Sigmoid colon (tissue), 7 donors: ENCODE data around the gene CTXND1. TPM values are rescaled to one million over a fixed set of nuclear protein-coding genes. Genes with fewer than 3 reads are reported as not detected.

Source experiments
- DNase-seq: peaks from one replicate; pipeline ENCODE4 v3.0.0-alpha.2; 2019
- H3K27ac ChIP-seq, 4 donors: fragments of 200-600 bp; sonication (generic); one replicate each; pipeline ENCODE4 v1.5.1; 2016 to 2019; ENCODE audit warnings: mild to moderate bottlenecking in 1 of 4
- H3K27me3 ChIP-seq, 3 donors: fragments of 200-600 bp; sonication (generic); one replicate each; pipeline ENCODE4 v1.5.1; 2019; ENCODE audit warnings: mild to moderate bottlenecking in 1 of 3
- H3K36me3 ChIP-seq, 4 donors: fragments of 200-600 bp; sonication (generic); one replicate each; pipeline ENCODE4 v1.5.1; 2016 to 2019
- H3K4me1 ChIP-seq, 4 donors: fragments of 200-600 bp; sonication (generic); one replicate each; pipeline ENCODE4 v1.5.1; 2017 to 2019
- H3K4me3 ChIP-seq, 4 donors: fragments of 200-600 bp; sonication (generic); one replicate each; pipeline ENCODE4 v1.5.1; 2017 to 2019; ENCODE audit warnings: mild to moderate bottlenecking in 2 of 4, moderate library complexity in 1 of 4
- H3K9me3 ChIP-seq, 4 donors: fragments of 200-600 bp in 3 of 4; sonication (generic) in 3 of 4; one replicate each; pipeline versions ENCODE4 v1.5.1 to v1.6.1; 2013 to 2019
- CTCF ChIP-seq, 4 experiments: fragments of 450-650 bp in 3 of 4; fragments of 200-600 bp in 1 of 4; IDR thresholded peaks; one replicate each; pipeline ENCODE4 v1.5.1; 2016 to 2019; ENCODE audit warnings: antibody characterized with exemption in 4 of 4, mild to moderate bottlenecking in 3 of 4, moderate library complexity in 2 of 4
- EP300 ChIP-seq, 4 donors: sonication (generic); formaldehyde crosslinking; IDR thresholded peaks; one replicate each; pipeline ENCODE4 v1.6.1; 2017; ENCODE audit warnings: antibody characterized with exemption in 4 of 4
- POLR2A ChIP-seq, 2 donors: fragments of 450-650 bp; IDR thresholded peaks; one replicate each; pipeline ENCODE4 v1.6.1; 2016; ENCODE audit warnings: antibody characterized with exemption in 2 of 2, mild to moderate bottlenecking in 2 of 2, moderate library complexity in 2 of 2
- POLR2AphosphoS5 ChIP-seq, 4 donors: sonication (generic); formaldehyde crosslinking; IDR thresholded peaks; one replicate each; pipeline ENCODE4 v1.6.1; 2017; ENCODE audit warnings: antibody characterized with exemption in 4 of 4
- WGBS, 2 donors: extraction: QIAGEN DNeasy Blood & Tissue Kit; methylation state at CpG; one replicate each; pipeline ENCODE4 v1.1.7; 2013; 5-methylcytosine and 5-hydroxymethylcytosine counted together
- intact Hi-C: fragments of 100-400 bp; cut with DNase I; formaldehyde crosslinking; loops from one replicate; pipeline ENCODE4 v1.15.1; 2023
- polyA plus RNA-seq, 3 donors: library from polyadenylated mRNA; stranded (reverse); fragments of 200-250 nt; gene quantifications; one replicate each; pipeline ENCODE4 v1.2.3, GENCODE V29; 2013
- total RNA-seq, 4 donors: library from RNA; depleted of rRNA; stranded (reverse); fragments of >200 nt; gene quantifications; one replicate each; pipeline ENCODE4 v1.1.0, GENCODE V29; 2016
- donor health status: healthy with polysubstance abuse.
- donor health status: Bipolar disorder and iron deficiency.
- donor health status: healthy.

Gene CTXND1
- total and polyA plus RNA-seq, 7 donors = 0.16 to 0.71 (median 0.55) TPM

DNA sequence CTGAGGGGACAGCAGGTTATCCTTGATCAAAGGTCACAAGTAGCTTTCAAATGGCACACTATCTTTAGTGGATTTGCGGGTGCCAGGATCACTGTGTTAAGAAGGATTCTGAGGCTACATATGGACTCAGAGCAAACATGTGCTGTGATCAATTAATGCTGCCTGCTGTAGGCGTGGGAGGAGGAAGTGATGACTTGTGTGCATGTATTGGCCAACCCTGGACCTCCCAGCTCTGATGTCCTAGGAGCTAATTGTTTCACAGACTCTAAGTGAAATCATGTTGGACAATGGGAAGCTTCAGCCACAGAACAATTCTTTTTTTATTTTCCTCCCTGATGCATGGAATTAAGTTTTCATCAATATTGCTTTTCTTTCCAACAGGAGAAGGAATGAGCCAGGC lies 74.9 kb downstream of the CTXND1 start:
- Histone ChIP-seq H3K4me3 (no peak overlapping the region), H3K27ac (no peak overlapping the region), H3K27me3 (no peaks in the 10 kb centered on the region), H3K36me3 (peaks cover 0 to 28% (median 16%) of the 10 kb centered on the region in 4 donors), H3K9me3 (no peaks in the 10 kb centered on the region), H3K4me1 (peaks cover 0 to 19% (median 6%) of the 10 kb centered on the region in 4 donors)
- WGBS, 2 donors = 89 to 90% methylated on average over 2 of the region's 2 CpGs
- no peak for TF ChIP-seq EP300 (IDR thresholded peaks at IDR 0.05)
- no peak for TF ChIP-seq POLR2A (IDR thresholded peaks at IDR 0.05)
- TF ChIP-seq CTCF (IDR thresholded peaks at IDR 0.05) = no peak
- TF ChIP-seq POLR2AphosphoS5 (IDR thresholded peaks at IDR 0.05) = no peak
- no peak for DNase-seq
- intact Hi-C loops = no loop called here

GRCh38 chr15:80176443-80176842 lies 75.6 kb downstream of the CTXND1 start:
- Histone ChIP-seq H3K36me3 (peaks cover 0 to 22% (median 12%) of the 10 kb centered on the region in 4 donors), H3K27ac (no peak overlapping the region), H3K9me3 (no peaks in the 10 kb centered on the region), H3K27me3 (no peaks in the 10 kb centered on the region), H3K4me3 (no peak overlapping the region), H3K4me1 (peaks cover 0 to 19% (median 6%) of the 10 kb centered on the region in 4 donors)
- intact Hi-C loops = no loop called here
- 68 to 76% methylated on average over 6 of the region's 6 CpGs for WGBS, 2 donors
- DNase-seq = no peak
- no peak for TF ChIP-seq EP300 (IDR thresholded peaks at IDR 0.05)
- no peak for TF ChIP-seq POLR2AphosphoS5 (IDR thresholded peaks at IDR 0.05)
- TF ChIP-seq CTCF (IDR thresholded peaks at IDR 0.05) = no peak
- no peak for TF ChIP-seq POLR2A (IDR thresholded peaks at IDR 0.05)

GRCh38 chr15:80175436-80175835 lies 76.6 kb downstream of the CTXND1 start:
- no peaks in the 10 kb centered on the region for H3K27me3 ChIP-seq
- H3K9me3 ChIP-seq = no peaks in the 10 kb centered on the region
- peak; percentile 65 for DNase-seq
- intact Hi-C loops = no loop called here
- TF ChIP-seq EP300 (IDR thresholded peaks at IDR 0.05) = no peak
- no peak for TF ChIP-seq CTCF (IDR thresholded peaks at IDR 0.05)
- no peak for TF ChIP-seq POLR2AphosphoS5 (IDR thresholded peaks at IDR 0.05)
- no peak for TF ChIP-seq POLR2A (IDR thresholded peaks at IDR 0.05)
- no peak overlapping the region for H3K27ac ChIP-seq
- peaks cover 0 to 19% (median 6%) of the 10 kb centered on the region in 4 donors for H3K4me1 ChIP-seq
- H3K4me3 ChIP-seq = no peak overlapping the region
- H3K36me3 ChIP-seq = peaks cover 0 to 12% (median 7%) of the 10 kb centered on the region in 4 donors
- WGBS, 2 donors = 96 to 97% methylated on average over 9 of the region's 9 CpGs

- WGBS, 2 donors = 92 to 93% methylated on average over 11 of the region's 11 CpGs
- TF ChIP-seq CTCF (IDR thresholded peaks at IDR 0.05) = no peak
- no peak for TF ChIP-seq POLR2A (IDR thresholded peaks at IDR 0.05)
- no peak for TF ChIP-seq EP300 (IDR thresholded peaks at IDR 0.05)
- TF ChIP-seq POLR2AphosphoS5 (IDR thresholded peaks at IDR 0.05) = no peak
- H3K9me3 ChIP-seq = no peaks in the 10 kb centered on the region
- H3K4me3 ChIP-seq = no peak overlapping the region
- intact Hi-C loops = loop anchor here (5.0 kb wide), 1 partner anchor 792 kb away; no protein-coding TSS in a partner anchor
- peaks cover 0 to 19% (median 6%) of the 10 kb centered on the region in 4 donors for H3K4me1 ChIP-seq
- H3K27me3 ChIP-seq = no peaks in the 10 kb centered on the region
- peak; percentile 74 for DNase-seq
- peak overlapping the region; percentile 40 to 52 (median 48) for H3K27ac ChIP-seq
- H3K36me3 ChIP-seq = peaks cover 0 to 4% (median 2%) of the 10 kb centered on the region in 4 donors
These were observed 77.8 kb downstream of the CTXND1 start for GRCh38 chr15:80174017-80174746.
